ENCODE data around the gene SHROOM1. TPM values are rescaled to one million over a fixed set of nuclear protein-coding genes. Genes with fewer than 3 reads are reported as not detected.

SHROOM1 gene
- total and polyA plus RNA-seq, 2 experiments from 2014 or later: 2.5 to 5.4 TPM

DNA sequence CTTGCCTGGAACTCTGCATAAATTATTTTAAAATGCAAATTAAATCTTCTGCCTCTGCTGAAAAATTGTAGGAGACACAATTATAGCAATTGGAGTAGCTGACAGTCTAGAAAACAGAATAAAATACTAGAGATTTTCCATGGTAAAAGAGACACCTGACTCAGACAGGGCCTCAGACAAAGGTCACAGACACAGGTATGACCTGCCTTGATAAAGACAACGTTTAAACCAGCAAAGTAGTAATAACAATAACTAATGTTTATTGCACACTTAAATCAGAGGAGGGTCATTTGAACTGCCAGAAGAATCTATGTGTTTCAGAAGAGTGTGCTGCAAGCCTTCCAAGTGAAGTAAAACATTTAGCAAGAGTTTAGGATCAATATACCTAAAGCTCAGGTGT, 13.4 kb downstream of the SHROOM1 start:
- peaks cover 82% of the 10 kb centered on the region for H3K27me3 ChIP-seq (ENCODE audit: insufficient read depth)
- peaks cover 40% of the 10 kb centered on the region for H3K27me3 Mint-ChIP-seq (ENCODE audit: insufficient read depth, low read depth, poor library complexity)
- no peak overlapping the region for H3K27ac ChIP-seq (ENCODE audit: low read depth)
- no peaks in the 10 kb centered on the region for H3K36me3 ChIP-seq (ENCODE audit: insufficient read depth)
- TF ChIP-seq STAT1 (IDR thresholded peaks at IDR 0.05; ENCODE audit: unreplicated experiment) (no peak), EZH2phosphoT487 (IDR thresholded peaks at IDR 0.05; ENCODE audit: unreplicated experiment) (no peak), NANOG (IDR thresholded peaks at IDR 0.05; ENCODE audit: borderline replicate concordance) (no peak), JUNB (IDR thresholded peaks at IDR 0.05; ENCODE audit: unreplicated experiment) (no peak), CREB1 (CRISPR knock-in tag; IDR thresholded peaks at IDR 0.05; ENCODE audit: low read depth) (no peak)
- TF ChIP-seq, protein P1, sequence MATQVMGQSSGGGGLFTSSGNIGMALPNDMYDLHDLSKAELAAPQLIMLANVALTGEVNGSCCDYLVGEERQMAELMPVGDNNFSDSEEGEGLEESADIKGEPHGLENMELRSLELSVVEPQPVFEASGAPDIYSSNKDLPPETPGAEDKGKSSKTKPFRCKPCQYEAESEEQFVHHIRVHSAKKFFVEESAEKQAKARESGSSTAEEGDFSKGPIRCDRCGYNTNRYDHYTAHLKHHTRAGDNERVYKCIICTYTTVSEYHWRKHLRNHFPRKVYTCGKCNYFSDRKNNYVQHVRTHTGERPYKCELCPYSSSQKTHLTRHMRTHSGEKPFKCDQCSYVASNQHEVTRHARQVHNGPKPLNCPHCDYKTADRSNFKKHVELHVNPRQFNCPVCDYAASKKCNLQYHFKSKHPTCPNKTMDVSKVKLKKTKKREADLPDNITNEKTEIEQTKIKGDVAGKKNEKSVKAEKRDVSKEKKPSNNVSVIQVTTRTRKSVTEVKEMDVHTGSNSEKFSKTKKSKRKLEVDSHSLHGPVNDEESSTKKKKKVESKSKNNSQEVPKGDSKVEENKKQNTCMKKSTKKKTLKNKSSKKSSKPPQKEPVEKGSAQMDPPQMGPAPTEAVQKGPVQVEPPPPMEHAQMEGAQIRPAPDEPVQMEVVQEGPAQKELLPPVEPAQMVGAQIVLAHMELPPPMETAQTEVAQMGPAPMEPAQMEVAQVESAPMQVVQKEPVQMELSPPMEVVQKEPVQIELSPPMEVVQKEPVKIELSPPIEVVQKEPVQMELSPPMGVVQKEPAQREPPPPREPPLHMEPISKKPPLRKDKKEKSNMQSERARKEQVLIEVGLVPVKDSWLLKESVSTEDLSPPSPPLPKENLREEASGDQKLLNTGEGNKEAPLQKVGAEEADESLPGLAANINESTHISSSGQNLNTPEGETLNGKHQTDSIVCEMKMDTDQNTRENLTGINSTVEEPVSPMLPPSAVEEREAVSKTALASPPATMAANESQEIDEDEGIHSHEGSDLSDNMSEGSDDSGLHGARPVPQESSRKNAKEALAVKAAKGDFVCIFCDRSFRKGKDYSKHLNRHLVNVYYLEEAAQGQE (IDR thresholded peaks at IDR 0.05; ENCODE audit: unreplicated experiment): no peak
- peaks cover 3% of the 10 kb centered on the region; the same call in 1 of the 3 replicates for H3K36me3 Mint-ChIP-seq (ENCODE audit: low read depth)
- no peak overlapping the region for H3K27ac Mint-ChIP-seq
- no peak for ATAC-seq
- peaks cover 18% of the 10 kb centered on the region for H3K4me1 Mint-ChIP-seq
- H3K4me3 Mint-ChIP-seq: no peak overlapping the region
- 0 out of 2 replicates have a peak, but pooled peaks cover 4% of the 10 kb centered on the region for H3F3A ChIP-seq (replicated peaks; ENCODE audit: low read depth)
- H3K4me3 ChIP-seq: no peak overlapping the region
- peaks cover 17% of the 10 kb centered on the region; the same call in 1 of the 2 replicates for H3K4me1 ChIP-seq (ENCODE audit: insufficient read depth)
- H3K4me2 ChIP-seq: no peak overlapping the region
- no peaks in the 10 kb centered on the region for H3K79me2 ChIP-seq (replicated peaks; ENCODE audit: insufficient read depth)
- peaks cover 6% of the 10 kb centered on the region for H4K20me1 ChIP-seq (replicated peaks; ENCODE audit: insufficient read depth)
- peaks cover 3% of the 10 kb centered on the region; the same call in 1 of the 3 replicates for H3K9me3 Mint-ChIP-seq
- no peak for DNase-seq (ENCODE audit: low spot score)
- no peaks in the 10 kb centered on the region for H3K9me2 ChIP-seq (ENCODE audit: insufficient read depth)
- H2AFZ ChIP-seq: no peak overlapping the region

DNA sequence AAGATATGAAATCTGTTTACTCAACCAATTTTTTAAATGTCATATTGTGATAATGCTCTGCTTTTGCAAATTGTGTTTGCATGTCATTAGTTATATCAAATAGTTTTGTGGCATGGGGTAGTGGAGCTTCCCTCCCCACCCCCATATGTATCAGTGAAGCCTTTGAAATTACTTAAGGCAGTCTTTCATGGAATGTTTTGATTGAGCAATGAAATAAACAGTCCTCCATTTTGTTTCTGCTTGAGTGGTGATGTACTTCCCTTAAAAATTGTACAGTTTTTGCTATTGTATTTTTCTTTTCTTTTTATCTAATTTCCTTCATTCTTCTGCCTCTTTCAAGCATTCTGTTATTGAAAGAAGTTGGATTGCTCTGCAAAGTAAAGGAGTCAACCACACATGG, 13.9 kb downstream of the SHROOM1 start:
- no peak for ATAC-seq
- TF ChIP-seq ZNF114 (CRISPR knock-in tag; IDR thresholded peaks at IDR 0.05): no peak
- TF ChIP-seq, protein P2, sequence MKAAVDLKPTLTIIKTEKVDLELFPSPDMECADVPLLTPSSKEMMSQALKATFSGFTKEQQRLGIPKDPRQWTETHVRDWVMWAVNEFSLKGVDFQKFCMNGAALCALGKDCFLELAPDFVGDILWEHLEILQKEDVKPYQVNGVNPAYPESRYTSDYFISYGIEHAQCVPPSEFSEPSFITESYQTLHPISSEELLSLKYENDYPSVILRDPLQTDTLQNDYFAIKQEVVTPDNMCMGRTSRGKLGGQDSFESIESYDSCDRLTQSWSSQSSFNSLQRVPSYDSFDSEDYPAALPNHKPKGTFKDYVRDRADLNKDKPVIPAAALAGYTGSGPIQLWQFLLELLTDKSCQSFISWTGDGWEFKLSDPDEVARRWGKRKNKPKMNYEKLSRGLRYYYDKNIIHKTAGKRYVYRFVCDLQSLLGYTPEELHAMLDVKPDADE (IDR thresholded peaks at IDR 0.05): no peak
- no peak for TF ChIP-seq STAT1 (IDR thresholded peaks at IDR 0.05; ENCODE audit: unreplicated experiment)
- no peak for TF ChIP-seq CREB1 (CRISPR knock-in tag; IDR thresholded peaks at IDR 0.05; ENCODE audit: low read depth)
- no peak for TF ChIP-seq EZH2 (IDR thresholded peaks at IDR 0.05; ENCODE audit: low read depth, unreplicated experiment)
- TF ChIP-seq POLR2AphosphoS5 (IDR thresholded peaks at IDR 0.05; ENCODE audit: low read depth): no peak
- no peak for TF ChIP-seq ZNF331 (CRISPR knock-in tag; IDR thresholded peaks at IDR 0.05; ENCODE audit: low read depth)
- TF ChIP-seq, protein P3, sequence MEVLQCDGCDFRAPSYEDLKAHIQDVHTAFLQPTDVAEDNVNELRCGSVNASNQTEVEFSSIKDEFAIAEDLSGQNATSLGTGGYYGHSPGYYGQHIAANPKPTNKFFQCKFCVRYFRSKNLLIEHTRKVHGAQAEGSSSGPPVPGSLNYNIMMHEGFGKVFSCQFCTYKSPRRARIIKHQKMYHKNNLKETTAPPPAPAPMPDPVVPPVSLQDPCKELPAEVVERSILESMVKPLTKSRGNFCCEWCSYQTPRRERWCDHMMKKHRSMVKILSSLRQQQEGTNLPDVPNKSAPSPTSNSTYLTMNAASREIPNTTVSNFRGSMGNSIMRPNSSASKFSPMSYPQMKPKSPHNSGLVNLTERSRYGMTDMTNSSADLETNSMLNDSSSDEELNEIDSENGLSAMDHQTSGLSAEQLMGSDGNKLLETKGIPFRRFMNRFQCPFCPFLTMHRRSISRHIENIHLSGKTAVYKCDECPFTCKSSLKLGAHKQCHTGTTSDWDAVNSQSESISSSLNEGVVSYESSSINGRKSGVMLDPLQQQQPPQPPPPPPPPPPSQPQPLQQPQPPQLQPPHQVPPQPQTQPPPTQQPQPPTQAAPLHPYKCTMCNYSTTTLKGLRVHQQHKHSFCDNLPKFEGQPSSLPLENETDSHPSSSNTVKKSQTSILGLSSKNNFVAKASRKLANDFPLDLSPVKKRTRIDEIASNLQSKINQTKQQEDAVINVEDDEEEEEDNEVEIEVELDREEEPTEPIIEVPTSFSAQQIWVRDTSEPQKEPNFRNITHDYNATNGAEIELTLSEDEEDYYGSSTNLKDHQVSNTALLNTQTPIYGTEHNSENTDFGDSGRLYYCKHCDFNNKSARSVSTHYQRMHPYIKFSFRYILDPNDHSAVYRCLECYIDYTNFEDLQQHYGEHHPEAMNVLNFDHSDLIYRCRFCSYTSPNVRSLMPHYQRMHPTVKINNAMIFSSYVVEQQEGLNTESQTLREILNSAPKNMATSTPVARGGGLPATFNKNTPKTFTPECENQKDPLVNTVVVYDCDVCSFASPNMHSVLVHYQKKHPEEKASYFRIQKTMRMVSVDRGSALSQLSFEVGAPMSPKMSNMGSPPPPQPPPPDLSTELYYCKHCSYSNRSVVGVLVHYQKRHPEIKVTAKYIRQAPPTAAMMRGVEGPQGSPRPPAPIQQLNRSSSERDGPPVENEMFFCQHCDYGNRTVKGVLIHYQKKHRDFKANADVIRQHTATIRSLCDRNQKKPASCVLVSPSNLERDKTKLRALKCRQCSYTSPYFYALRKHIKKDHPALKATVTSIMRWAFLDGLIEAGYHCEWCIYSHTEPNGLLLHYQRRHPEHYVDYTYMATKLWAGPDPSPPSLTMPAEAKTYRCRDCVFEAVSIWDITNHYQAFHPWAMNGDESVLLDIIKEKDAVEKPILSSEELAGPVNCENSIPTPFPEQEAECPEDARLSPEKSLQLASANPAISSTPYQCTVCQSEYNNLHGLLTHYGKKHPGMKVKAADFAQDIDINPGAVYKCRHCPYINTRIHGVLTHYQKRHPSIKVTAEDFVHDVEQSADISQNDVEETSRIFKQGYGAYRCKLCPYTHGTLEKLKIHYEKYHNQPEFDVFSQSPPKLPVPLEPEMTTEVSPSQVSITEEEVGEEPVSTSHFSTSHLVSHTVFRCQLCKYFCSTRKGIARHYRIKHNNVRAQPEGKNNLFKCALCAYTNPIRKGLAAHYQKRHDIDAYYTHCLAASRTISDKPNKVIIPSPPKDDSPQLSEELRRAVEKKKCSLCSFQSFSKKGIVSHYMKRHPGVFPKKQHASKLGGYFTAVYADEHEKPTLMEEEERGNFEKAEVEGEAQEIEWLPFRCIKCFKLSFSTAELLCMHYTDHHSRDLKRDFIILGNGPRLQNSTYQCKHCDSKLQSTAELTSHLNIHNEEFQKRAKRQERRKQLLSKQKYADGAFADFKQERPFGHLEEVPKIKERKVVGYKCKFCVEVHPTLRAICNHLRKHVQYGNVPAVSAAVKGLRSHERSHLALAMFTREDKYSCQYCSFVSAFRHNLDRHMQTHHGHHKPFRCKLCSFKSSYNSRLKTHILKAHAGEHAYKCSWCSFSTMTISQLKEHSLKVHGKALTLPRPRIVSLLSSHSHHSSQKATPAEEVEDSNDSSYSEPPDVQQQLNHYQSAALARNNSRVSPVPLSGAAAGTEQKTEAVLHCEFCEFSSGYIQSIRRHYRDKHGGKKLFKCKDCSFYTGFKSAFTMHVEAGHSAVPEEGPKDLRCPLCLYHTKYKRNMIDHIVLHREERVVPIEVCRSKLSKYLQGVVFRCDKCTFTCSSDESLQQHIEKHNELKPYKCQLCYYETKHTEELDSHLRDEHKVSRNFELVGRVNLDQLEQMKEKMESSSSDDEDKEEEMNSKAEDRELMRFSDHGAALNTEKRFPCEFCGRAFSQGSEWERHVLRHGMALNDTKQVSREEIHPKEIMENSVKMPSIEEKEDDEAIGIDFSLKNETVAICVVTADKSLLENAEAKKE (CRISPR knock-in tag; IDR thresholded peaks at IDR 0.05): no peak
- TF ChIP-seq NANOG (IDR thresholded peaks at IDR 0.05; ENCODE audit: borderline replicate concordance): no peak

More for the DNA sequence above, 13.9 kb downstream of the SHROOM1 start:
- peaks cover 18% of the 10 kb centered on the region for H3K4me1 Mint-ChIP-seq
- Histone ChIP-seq H3K27ac (ENCODE audit: low read depth) (no peak overlapping the region), H3K9me2 (ENCODE audit: insufficient read depth) (no peaks in the 10 kb centered on the region), H3K27me3 (ENCODE audit: insufficient read depth) (peaks cover 82% of the 10 kb centered on the region), H3K4me3 (no peak overlapping the region), H3K4me1 (ENCODE audit: insufficient read depth) (peaks cover 17% of the 10 kb centered on the region; the same call in 1 of the 2 replicates), H3F3A (replicated peaks; ENCODE audit: low read depth) (0 out of 2 replicates have a peak, but pooled peaks cover 4% of the 10 kb centered on the region), H3K36me3 (ENCODE audit: insufficient read depth) (no peaks in the 10 kb centered on the region), H3K4me2 (no peak overlapping the region), H2AFZ (no peak overlapping the region), H4K20me1 (replicated peaks; ENCODE audit: insufficient read depth) (peaks cover 6% of the 10 kb centered on the region), H3K79me2 (replicated peaks; ENCODE audit: insufficient read depth) (no peaks in the 10 kb centered on the region)
- H3K36me3 Mint-ChIP-seq (ENCODE audit: low read depth): peaks cover 3% of the 10 kb centered on the region; the same call in 1 of the 3 replicates
- no peak for DNase-seq (ENCODE audit: low spot score)
- peaks cover 43% of the 10 kb centered on the region for H3K27me3 Mint-ChIP-seq (ENCODE audit: insufficient read depth, low read depth, poor library complexity)
- no peak overlapping the region for H3K4me3 Mint-ChIP-seq
- H3K9me3 Mint-ChIP-seq: peaks cover 3% of the 10 kb centered on the region; the same call in 1 of the 3 replicates
- H3K27ac Mint-ChIP-seq: no peak overlapping the region
